NCI-H146 treated with DMSO at 0.1 percent for 48 hours (cell line): ENCODE data around the gene CAMK1D.

Source experiments
- DNase-seq: peaks from one replicate; lab custom pipeline; 2025; ENCODE audit not compliant: unreplicated experiment; lab: John Stamatoyannopoulos, UW

CAMK1D gene

GRCh38 chr10:12872577-12872976 is 523.2 kb downstream of the CAMK1D start:
- DNase-seq, result no peak

DNA sequence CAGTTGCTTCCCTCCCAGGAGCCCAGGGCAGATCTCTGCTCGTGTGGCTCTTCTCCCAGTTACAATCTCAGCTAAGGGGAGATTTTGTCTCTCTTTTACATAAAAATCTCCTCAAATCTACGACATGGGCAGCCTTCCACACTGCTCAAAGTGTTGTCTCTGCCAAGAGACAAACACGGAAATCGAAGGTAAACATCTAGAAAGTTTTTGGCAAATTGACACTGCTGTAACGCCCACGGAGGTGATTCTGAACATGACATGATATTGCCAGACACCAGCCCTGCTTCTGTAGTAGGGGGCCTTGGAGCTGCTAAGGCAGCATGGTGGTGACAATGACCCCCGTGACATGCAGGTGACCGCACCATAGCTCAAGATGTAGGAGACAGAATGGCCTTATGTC is 523.8 kb downstream of the CAMK1D start:
- DNase-seq, result no peak

DNA sequence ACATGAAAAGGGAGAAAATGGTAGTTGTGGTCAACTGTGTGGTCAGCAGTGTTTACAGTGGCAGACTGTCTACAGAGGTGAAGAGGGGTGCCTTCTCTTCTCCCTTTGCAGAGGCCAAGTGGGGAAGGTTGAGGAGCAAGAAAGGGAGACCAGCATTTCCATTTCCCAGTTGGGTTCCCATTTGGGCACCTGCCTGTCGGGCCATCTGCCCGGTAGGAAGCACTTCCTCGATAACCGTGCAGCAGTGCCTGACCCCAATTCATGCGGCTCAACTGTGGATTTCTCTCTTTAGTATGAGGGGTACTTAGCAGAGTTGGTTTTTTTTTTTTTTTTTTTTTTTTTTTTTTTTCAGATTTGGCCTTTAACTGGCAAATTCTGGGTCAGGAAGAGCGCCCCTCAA is 525.2 kb downstream of the CAMK1D start:
- DNase-seq, result no peak

- DNase-seq, result peak; percentile 28
Observed at GRCh38 chr10:12875100-12875499, 525.8 kb downstream of the CAMK1D start.

DNA sequence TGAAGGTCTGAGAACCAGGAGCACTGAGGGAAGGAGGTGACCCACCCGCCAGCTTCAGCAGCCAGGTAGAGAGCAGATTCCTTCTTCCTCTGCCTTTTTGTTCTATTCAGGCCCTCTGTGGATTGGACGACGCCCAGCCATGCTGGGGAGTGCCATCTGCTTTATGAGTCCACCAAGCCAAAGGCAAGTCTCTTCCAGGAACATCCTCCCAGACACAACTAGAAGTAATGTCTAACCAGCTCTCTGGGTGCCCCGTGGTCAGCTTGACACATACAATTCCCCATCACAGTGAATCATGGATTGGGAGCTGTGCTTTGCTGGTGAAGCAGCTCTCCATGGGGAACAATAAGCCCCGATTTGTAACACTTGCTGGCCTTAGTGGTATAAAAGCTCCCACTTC is 526.9 kb downstream of the CAMK1D start:
- no peak for DNase-seq

DNA sequence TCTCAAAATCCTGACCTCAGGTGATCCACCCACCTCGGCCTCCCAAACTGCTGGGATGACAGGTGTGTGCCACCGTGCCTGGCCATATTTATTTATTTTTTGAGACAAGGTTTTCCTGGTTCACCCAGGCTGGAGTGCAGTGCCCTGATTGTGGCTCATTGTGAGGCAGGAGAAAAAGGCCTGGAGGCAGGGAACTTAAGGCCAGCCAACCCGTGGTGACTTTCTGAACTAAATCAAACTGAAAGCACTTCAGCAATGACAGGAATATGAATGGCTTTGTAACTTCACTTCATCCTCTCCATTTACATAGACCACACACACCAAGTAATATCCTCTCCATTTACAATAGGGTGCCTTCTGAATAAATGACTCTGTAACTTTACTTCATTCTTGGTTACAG is 527.8 kb downstream of the CAMK1D start:
- no peak for DNase-seq

- no peak for DNase-seq
Observed at GRCh38 chr10:12880423-12880822, 531.1 kb downstream of the CAMK1D start.

- DNase-seq, result no peak
Observed at GRCh38 chr10:12884851-12885250, 535.5 kb downstream of the CAMK1D start.
